ENCODE measurements around the gene SP110. TPM values are rescaled to one million over a fixed set of nuclear protein-coding genes. Genes with fewer than 3 reads are reported as not detected.

SP110 gene
- total and polyA plus RNA-seq, 2 donors: 17.6 to 32.0 TPM

- no peak overlapping the region for H3K4me3 ChIP-seq (ENCODE audit: low read depth, low read length)
- no peaks in the 10 kb centered on the region for H3K36me3 ChIP-seq (ENCODE audit: insufficient read depth)
- DNase-seq (ENCODE audit: extremely low spot score): no peak
- no peak overlapping the region for H3K27ac ChIP-seq (ENCODE audit: low read depth)
- 95% methylated on average over 1 of the region's 1 CpG for WGBS
- H3K4me1 ChIP-seq (ENCODE audit: insufficient read depth): no peaks in the 10 kb centered on the region
These were observed 3.3 kb downstream of the SP110 start for GRCh38 chr2:230216489-230216888.

GRCh38 chr2:230209422-230210051 lies 10.2 kb downstream of the SP110 start:
- 79% methylated on average over 1 of the region's 1 CpG for WGBS
- H3K4me1 ChIP-seq (ENCODE audit: insufficient read depth): no peaks in the 10 kb centered on the region
- H3K27ac ChIP-seq (ENCODE audit: low read depth): no peak overlapping the region
- peaks cover 2% of the 10 kb centered on the region for H3K36me3 ChIP-seq (ENCODE audit: insufficient read depth)
- DNase-seq (ENCODE audit: extremely low spot score): no peak
- H3K4me3 ChIP-seq (ENCODE audit: low read depth, low read length): no peak overlapping the region

- DNase-seq (ENCODE audit: extremely low spot score): no peak
- Histone ChIP-seq H3K27ac (ENCODE audit: low read depth) (no peak overlapping the region), H3K4me3 (ENCODE audit: low read depth, low read length) (no peak overlapping the region), H3K36me3 (ENCODE audit: insufficient read depth) (peaks cover 2% of the 10 kb centered on the region), H3K4me1 (ENCODE audit: insufficient read depth) (no peaks in the 10 kb centered on the region)
These were observed 11.2 kb downstream of the SP110 start for GRCh38 chr2:230208576-230208975.

GRCh38 chr2:230205721-230206120 lies 14.1 kb downstream of the SP110 start:
- Histone ChIP-seq H3K36me3 (ENCODE audit: insufficient read depth) (peaks cover 13% of the 10 kb centered on the region), H3K4me3 (ENCODE audit: low read depth, low read length) (no peak overlapping the region), H3K27ac (ENCODE audit: low read depth) (no peak overlapping the region), H3K4me1 (ENCODE audit: insufficient read depth) (no peaks in the 10 kb centered on the region)
- no peak for DNase-seq (ENCODE audit: extremely low spot score)
- 96% methylated on average over 2 of the region's 2 CpGs for WGBS

- H3K36me3 ChIP-seq (ENCODE audit: insufficient read depth): peaks cover 13% of the 10 kb centered on the region
- 90% methylated on average over 1 of the region's 1 CpG for whole genome bisulfite sequencing
- H3K4me1 ChIP-seq (ENCODE audit: insufficient read depth): no peaks in the 10 kb centered on the region
- no peak for DNase-seq (ENCODE audit: extremely low spot score)
- H3K27ac ChIP-seq (ENCODE audit: low read depth): no peak overlapping the region
- no peak overlapping the region for H3K4me3 ChIP-seq (ENCODE audit: low read depth, low read length)
These were observed 14.8 kb downstream of the SP110 start for GRCh38 chr2:230205034-230205433.

GRCh38 chr2:230203110-230203676 lies 16.6 kb downstream of the SP110 start:
- no peak for DNase-seq (ENCODE audit: extremely low spot score)
- WGBS: 94% methylated on average over 15 of the region's 15 CpGs
- H3K36me3 ChIP-seq (ENCODE audit: insufficient read depth): peaks cover 14% of the 10 kb centered on the region
- H3K27ac ChIP-seq (ENCODE audit: low read depth): no peak overlapping the region
- no peak overlapping the region for H3K4me3 ChIP-seq (ENCODE audit: low read depth, low read length)
- no peaks in the 10 kb centered on the region for H3K4me1 ChIP-seq (ENCODE audit: insufficient read depth)

GRCh38 chr2:230202430-230203109 lies 17.2 kb downstream of the SP110 start:
- Histone ChIP-seq H3K36me3 (ENCODE audit: insufficient read depth) (peaks cover 16% of the 10 kb centered on the region), H3K4me3 (ENCODE audit: low read depth, low read length) (no peak overlapping the region), H3K4me1 (ENCODE audit: insufficient read depth) (no peaks in the 10 kb centered on the region), H3K27ac (ENCODE audit: low read depth) (no peak overlapping the region)
- no peak for DNase-seq (ENCODE audit: extremely low spot score)
- 90% methylated on average over 10 of the region's 10 CpGs for WGBS

- H3K27ac ChIP-seq (ENCODE audit: low read depth): no peak overlapping the region
- H3K4me3 ChIP-seq (ENCODE audit: low read depth, low read length): no peak overlapping the region
- DNase-seq (ENCODE audit: extremely low spot score): no peak
- no peaks in the 10 kb centered on the region for H3K4me1 ChIP-seq (ENCODE audit: insufficient read depth)
- WGBS: 47% methylated on average over 10 of the region's 10 CpGs
- no peaks in the 10 kb centered on the region for H3K36me3 ChIP-seq (ENCODE audit: insufficient read depth)
These were observed 34.8 kb downstream of the SP110 start for GRCh38 chr2:230184727-230185578.

- Histone ChIP-seq H3K36me3 (ENCODE audit: insufficient read depth) (peaks cover 2% of the 10 kb centered on the region), H3K4me1 (ENCODE audit: insufficient read depth) (no peaks in the 10 kb centered on the region), H3K27ac (ENCODE audit: low read depth) (no peak overlapping the region), H3K4me3 (ENCODE audit: low read depth, low read length) (no peak overlapping the region)
- 80% methylated on average over 2 of the region's 2 CpGs for WGBS
- no peak for DNase-seq (ENCODE audit: extremely low spot score)
These were observed 38.6 kb downstream of the SP110 start for GRCh38 chr2:230181195-230181594.

GRCh38 chr2:230179907-230180306 lies 39.9 kb downstream of the SP110 start:
- H3K27ac ChIP-seq (ENCODE audit: low read depth): no peak overlapping the region
- H3K36me3 ChIP-seq (ENCODE audit: insufficient read depth): peaks cover 2% of the 10 kb centered on the region
- DNase-seq (ENCODE audit: extremely low spot score): no peak
- 86% methylated on average over 7 of the region's 7 CpGs for WGBS
- no peak overlapping the region for H3K4me3 ChIP-seq (ENCODE audit: low read depth, low read length)
- no peaks in the 10 kb centered on the region for H3K4me1 ChIP-seq (ENCODE audit: insufficient read depth)

- Histone ChIP-seq H3K4me1 (ENCODE audit: insufficient read depth) (no peaks in the 10 kb centered on the region), H3K36me3 (ENCODE audit: insufficient read depth) (peaks cover 2% of the 10 kb centered on the region), H3K27ac (ENCODE audit: low read depth) (no peak overlapping the region), H3K4me3 (ENCODE audit: low read depth, low read length) (no peak overlapping the region)
- DNase-seq (ENCODE audit: extremely low spot score): no peak
- 80% methylated on average over 7 of the region's 7 CpGs for WGBS
These were observed 41.0 kb downstream of the SP110 start for GRCh38 chr2:230178546-230179485.

- WGBS: 75% methylated on average over 3 of the region's 3 CpGs
- H3K27ac ChIP-seq (ENCODE audit: low read depth): no peak overlapping the region
- H3K36me3 ChIP-seq (ENCODE audit: insufficient read depth): peaks cover 2% of the 10 kb centered on the region
- no peak for DNase-seq (ENCODE audit: extremely low spot score)
- H3K4me3 ChIP-seq (ENCODE audit: low read depth, low read length): no peak overlapping the region
- no peaks in the 10 kb centered on the region for H3K4me1 ChIP-seq (ENCODE audit: insufficient read depth)
These were observed 42.8 kb downstream of the SP110 start for GRCh38 chr2:230176996-230177395.

- Histone ChIP-seq H3K36me3 (ENCODE audit: insufficient read depth) (peaks cover 2% of the 10 kb centered on the region), H3K27ac (ENCODE audit: low read depth) (no peak overlapping the region), H3K4me3 (ENCODE audit: low read depth, low read length) (no peak overlapping the region), H3K4me1 (ENCODE audit: insufficient read depth) (no peaks in the 10 kb centered on the region)
- no peak for DNase-seq (ENCODE audit: extremely low spot score)
- 89% methylated on average over 7 of the region's 7 CpGs for WGBS
These were observed 45.3 kb downstream of the SP110 start for GRCh38 chr2:230174466-230174865.

All from urinary bladder (tissue), 4 donors.